Parathyroid adenoma (tissue), 2 donors: ENCODE results near the gene DNAH2.

Experiments
- H2AFZ ChIP-seq: fragments of 300-600 bp; sonication (generic); one replicate; pipeline ENCODE4 v1.7.0; 2017; ENCODE audit warnings: antibody characterized with exemption, mild to moderate bottlenecking
- H3K27ac ChIP-seq: fragments of 300-600 bp; sonication (generic); one replicate; pipeline ENCODE4 v1.7.0; 2017
- H3K27me3 ChIP-seq: fragments of 300-600 bp; sonication (generic); one replicate; pipeline ENCODE4 v1.7.0; 2017; ENCODE audit warnings: low read length; ENCODE audit not compliant: control insufficient read depth, insufficient read depth
- H3K36me3 ChIP-seq: fragments of 300-600 bp; sonication (generic); one replicate; pipeline ENCODE4 v1.7.0; 2017; ENCODE audit warnings: low read length; ENCODE audit not compliant: control insufficient read depth, insufficient read depth
- H3K4me1 ChIP-seq: fragments of 300-600 bp; sonication (generic); one replicate; pipeline ENCODE4 v1.7.0; 2017; ENCODE audit warnings: control low read depth
- H3K4me2 ChIP-seq: fragments of 300-600 bp; sonication (generic); one replicate; pipeline ENCODE4 v1.7.0; 2017; ENCODE audit warnings: low read length
- H3K4me3 ChIP-seq: fragments of 300-600 bp; sonication (generic); one replicate; pipeline ENCODE4 v1.7.0; 2017; ENCODE audit warnings: low read depth, low read length
- H3K79me2 ChIP-seq: fragments of 300-600 bp; sonication (generic); one replicate; pipeline ENCODE4 v1.7.0; 2017; ENCODE audit warnings: control low read depth
- H3K9ac ChIP-seq: fragments of 300-600 bp; sonication (generic); one replicate; pipeline ENCODE4 v1.7.0; 2017; ENCODE audit warnings: mild to moderate bottlenecking
- H3K9me3 ChIP-seq: fragments of 300-600 bp; sonication (generic); one replicate; pipeline ENCODE4 v1.7.0; 2017; ENCODE audit warnings: low read length; ENCODE audit not compliant: control insufficient read depth
- CTCF ChIP-seq: fragments of 300-600 bp; sonication (generic); IDR thresholded peaks from one replicate; pipeline ENCODE4 v1.7.0; 2017; ENCODE audit warnings: antibody characterized with exemption, mild to moderate bottlenecking
- donor health status: primary hyperparathyroidism.

The DNAH2 gene

GRCh38 chr17:7721612-7722011 lies 4.1 kb downstream of the DNAH2 start:
- no peaks in the 10 kb centered on the region for H3K36me3 ChIP-seq
- no peak overlapping the region for H3K9ac ChIP-seq
- peaks cover 3% of the 10 kb centered on the region for H3K4me1 ChIP-seq
- no peak overlapping the region for H3K4me2 ChIP-seq
- no peaks in the 10 kb centered on the region for H3K9me3 ChIP-seq
- H2AFZ ChIP-seq = no peak overlapping the region
- H3K4me3 ChIP-seq = no peak overlapping the region
- no peaks in the 10 kb centered on the region for H3K79me2 ChIP-seq
- H3K27ac ChIP-seq = no peak overlapping the region
- no peak for TF ChIP-seq CTCF
- H3K27me3 ChIP-seq = no peaks in the 10 kb centered on the region

GRCh38 chr17:7727886-7728285 lies 10.3 kb downstream of the DNAH2 start:
- Histone ChIP-seq H3K4me3 (no peak overlapping the region), H3K4me2 (no peak overlapping the region), H3K79me2 (no peaks in the 10 kb centered on the region), H3K27me3 (no peaks in the 10 kb centered on the region), H3K9ac (no peak overlapping the region), H2AFZ (no peak overlapping the region), H3K4me1 (no peaks in the 10 kb centered on the region), H3K27ac (no peak overlapping the region), H3K36me3 (no peaks in the 10 kb centered on the region), H3K9me3 (no peaks in the 10 kb centered on the region)
- TF ChIP-seq CTCF = no peak

- Histone ChIP-seq H3K9me3 (no peaks in the 10 kb centered on the region), H3K79me2 (no peaks in the 10 kb centered on the region)
Observed at GRCh38 chr17:7729816-7730215, 12.3 kb downstream of the DNAH2 start.

GRCh38 chr17:7732981-7733539 lies 15.5 kb downstream of the DNAH2 start:
- Histone ChIP-seq H3K4me2 (no peak overlapping the region), H2AFZ (no peak overlapping the region), H3K4me3 (no peak overlapping the region), H3K9me3 (no peaks in the 10 kb centered on the region), H3K79me2 (no peaks in the 10 kb centered on the region), H3K27me3 (no peaks in the 10 kb centered on the region), H3K36me3 (no peaks in the 10 kb centered on the region), H3K27ac (no peak overlapping the region), H3K4me1 (no peaks in the 10 kb centered on the region), H3K9ac (no peak overlapping the region)
- TF ChIP-seq CTCF = no peak

More at GRCh38 chr17:7729816-7730215, 12.3 kb downstream of the DNAH2 start:
- no peak overlapping the region for H3K9ac ChIP-seq
- H2AFZ ChIP-seq = no peak overlapping the region
- no peaks in the 10 kb centered on the region for H3K27me3 ChIP-seq
- no peak for TF ChIP-seq CTCF
- H3K27ac ChIP-seq = no peak overlapping the region
- no peaks in the 10 kb centered on the region for H3K4me1 ChIP-seq
- no peak overlapping the region for H3K4me2 ChIP-seq
- no peaks in the 10 kb centered on the region for H3K36me3 ChIP-seq
- no peak overlapping the region for H3K4me3 ChIP-seq

- no peak overlapping the region for H3K4me3 ChIP-seq
- H3K4me2 ChIP-seq = no peak overlapping the region
- peaks cover 3% of the 10 kb centered on the region for H3K4me1 ChIP-seq
- no peak overlapping the region for H3K27ac ChIP-seq
- TF ChIP-seq CTCF = no peak
- no peaks in the 10 kb centered on the region for H3K79me2 ChIP-seq
- no peaks in the 10 kb centered on the region for H3K9me3 ChIP-seq
- H3K36me3 ChIP-seq = no peaks in the 10 kb centered on the region
- H3K9ac ChIP-seq = no peak overlapping the region
- no peaks in the 10 kb centered on the region for H3K27me3 ChIP-seq
- H2AFZ ChIP-seq = no peak overlapping the region
Observed at GRCh38 chr17:7737601-7738000, 20.1 kb downstream of the DNAH2 start.
